Neural cell (in vitro differentiated cells): Measurements from ENCODE around the gene NACC2. TPM values are rescaled to one million over a fixed set of nuclear protein-coding genes. Genes with fewer than 3 reads are reported as not detected.

Experiments used
- H2AFZ ChIP-seq: fragments of 200-600, 300-800 bp; sonication (generic), shearing (Covaris generic); 2 replicates; pipeline ENCODE4 v1.6.0; 2014; ENCODE audit warnings: low read depth, mild to moderate bottlenecking, antibody characterized with exemption, low read length, moderate library complexity
- H3F3A ChIP-seq: fragments of 200-600 bp; shearing (Covaris generic); 2 replicates; pipeline ENCODE4 v1.6.1; 2016; ENCODE audit warnings: mild to moderate bottlenecking, moderate library complexity, mixed read lengths, antibody characterized with exemption, low read length; ENCODE audit not compliant: insufficient read depth, poor library complexity, severe bottlenecking
- H3K27ac ChIP-seq: fragments of 200-600, 300-800 bp; sonication (generic), shearing (Covaris generic); 2 replicates; pipeline ENCODE4 v1.5.1; 2014; ENCODE audit warnings: mild to moderate bottlenecking, low read length, moderate library complexity
- H3K27me3 ChIP-seq: fragments of 300-800, 200-600 bp; sonication (generic), shearing (Covaris generic); 2 replicates; pipeline ENCODE4 v1.6.0; 2014; ENCODE audit warnings: mild to moderate bottlenecking, low read depth, low read length, moderate library complexity; ENCODE audit not compliant: insufficient read depth
- H3K36me3 ChIP-seq: fragments of 300-800, 200-600 bp; sonication (generic), shearing (Covaris generic); 2 replicates; pipeline ENCODE4 v1.5.1; 2014; ENCODE audit warnings: mild to moderate bottlenecking, antibody characterized with exemption, low read length, moderate library complexity; ENCODE audit not compliant: insufficient read depth
- H3K4me2 ChIP-seq: fragments of 300-800, 200-600 bp; sonication (generic), shearing (Covaris generic); 2 replicates; pipeline ENCODE4 v1.6.0; 2014; ENCODE audit warnings: mild to moderate bottlenecking, low read length
- H3K4me3 ChIP-seq: fragments of 300-800, 200-600 bp; sonication (generic), shearing (Covaris generic); 2 replicates; pipeline ENCODE4 v1.5.1; 2014; ENCODE audit warnings: mild to moderate bottlenecking, low read length, moderate library complexity
- H3K79me2 ChIP-seq: fragments of 200-600 bp; shearing (Covaris generic); replicated peaks from 2 replicates; pipeline ENCODE4 v1.6.0; 2014; ENCODE audit warnings: mild to moderate bottlenecking, low read length, moderate library complexity; ENCODE audit not compliant: insufficient read depth
- H3K9ac ChIP-seq: fragments of 300-800, 200-600 bp; sonication (generic), shearing (Covaris generic); 2 replicates; pipeline ENCODE4 v1.6.1; 2016; ENCODE audit warnings: mild to moderate bottlenecking, low read length, mixed read lengths
- H3K9me2 ChIP-seq: fragments of 200-600 bp; shearing (Covaris generic); 2 replicates; pipeline ENCODE4 v1.6.1; 2016; ENCODE audit warnings: mild to moderate bottlenecking, low read length, mixed read lengths; ENCODE audit not compliant: insufficient read depth
- H3K9me3 ChIP-seq: fragments of 200-600, 300-800 bp; sonication (generic), shearing (Covaris generic); 2 replicates; pipeline ENCODE4 v1.6.1; 2016; ENCODE audit warnings: mild to moderate bottlenecking, mixed run types, low read length, moderate library complexity, mixed read lengths
- H4K20me1 ChIP-seq: fragments of 200-600 bp; shearing (Covaris generic); 2 replicates; pipeline ENCODE4 v1.6.1; 2016; ENCODE audit warnings: mild to moderate bottlenecking, mixed run types; ENCODE audit not compliant: insufficient read depth
- EP300 ChIP-seq: fragments of 450-650 bp; conservative IDR thresholded peaks from 2 replicates; pipeline ENCODE4 v1.6.1; 2014; ENCODE audit warnings: antibody characterized with exemption, mild to moderate bottlenecking, moderate library complexity; ENCODE audit not compliant: poor library complexity, severe bottlenecking
- EZH2 ChIP-seq: fragments of 200-600, 300-800 bp; shearing (Covaris generic), sonication (generic); IDR thresholded peaks from 2 replicates; pipeline ENCODE4 v1.6.1; 2014; ENCODE audit warnings: antibody characterized with exemption, low read length, borderline replicate concordance, mild to moderate bottlenecking; ENCODE audit not compliant: insufficient read depth, poor library complexity, severe bottlenecking
- MXI1 ChIP-seq: fragments of 450-650 bp; conservative IDR thresholded peaks from 2 replicates; pipeline ENCODE4 v1.6.1; 2014; ENCODE audit warnings: antibody characterized with exemption, mild to moderate bottlenecking; ENCODE audit not compliant: poor library complexity, severe bottlenecking
- POLR2AphosphoS5 ChIP-seq: IDR thresholded peaks from 2 replicates; pipeline ENCODE4 v1.6.1; 2012
- RAD21 ChIP-seq: fragments of 450-650 bp; conservative IDR thresholded peaks from 2 replicates; pipeline ENCODE4 v1.6.1; 2014; ENCODE audit warnings: antibody characterized with exemption, mild to moderate bottlenecking, moderate library complexity
- SMC3 ChIP-seq: fragments of 450-650 bp; conservative IDR thresholded peaks from 2 replicates; pipeline ENCODE4 v1.6.1; 2014; ENCODE audit warnings: antibody characterized with exemption, mild to moderate bottlenecking, moderate library complexity; ENCODE audit not compliant: poor library complexity
- TAF1 ChIP-seq: IDR thresholded peaks from 2 replicates; pipeline ENCODE4 v1.6.1; 2012; ENCODE audit warnings: low read depth
- polyA plus RNA-seq: library from polyadenylated mRNA; depleted of rRNA; stranded (reverse); fragments of >200 nt; gene quantifications from 2 replicates; pipeline ENCODE4 v1.2.3, GENCODE V29; 2014
- TF ChIP-seq, protein P1 (sequence below): fragments of 450-650 bp; IDR thresholded peaks from 2 replicates; pipeline ENCODE4 v1.5.1; 2014; ENCODE audit warnings: antibody characterized with exemption, mild to moderate bottlenecking, moderate library complexity; ENCODE audit not compliant: poor library complexity, severe bottlenecking
- TF ChIP-seq, protein P2 (sequence below): IDR thresholded peaks from 2 replicates; pipeline ENCODE4 v1.6.1; 2012; ENCODE audit warnings: borderline replicate concordance

NACC2 gene
- polyA plus RNA-seq, 1 donor from 2014 or later, result 1.7 TPM

DNA sequence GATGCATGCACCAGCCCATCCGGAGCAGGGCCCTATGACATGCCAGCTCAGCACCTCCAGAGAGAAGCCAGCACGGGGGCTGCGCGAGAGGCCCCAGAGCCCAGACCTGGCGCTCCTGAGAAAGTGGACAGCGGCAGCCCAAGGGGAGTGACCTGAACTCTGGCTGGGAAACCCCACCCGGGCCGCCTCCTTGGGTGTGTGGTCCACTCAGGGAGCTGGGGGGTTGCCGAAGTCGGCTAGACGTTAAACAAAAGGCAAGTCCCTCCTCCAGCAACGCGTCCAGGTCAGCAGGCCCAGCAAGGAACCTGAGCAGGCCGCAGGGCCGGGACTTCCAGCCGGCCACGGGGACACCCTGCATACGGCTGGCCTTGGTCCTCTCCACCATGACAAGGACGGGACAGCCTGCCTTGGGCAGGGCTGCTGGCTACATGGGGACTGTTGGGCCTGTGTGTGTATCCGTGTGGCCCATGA is 35.7 kb downstream of the NACC2 start:
- Histone ChIP-seq H3K27ac (no peak overlapping the region), H2AFZ (no peak overlapping the region), H3K4me3 (no peak overlapping the region), H3K27me3 (no peaks in the 10 kb centered on the region), H3K9me2 (no peaks in the 10 kb centered on the region), H3K4me2 (no peak overlapping the region), H3F3A (no peaks in the 10 kb centered on the region), H4K20me1 (no peaks in the 10 kb centered on the region), H3K9me3 (no peaks in the 10 kb centered on the region), H3K79me2 (no peaks in the 10 kb centered on the region), H3K36me3 (no peaks in the 10 kb centered on the region), H3K9ac (no peak overlapping the region)
- TF ChIP-seq SMC3 (no peak), RAD21 (no peak), EP300 (no peak), POLR2AphosphoS5 (no peak), TAF1 (no peak), EZH2 (no peak), MXI1 (no peak)
- TF ChIP-seq, protein P1, sequence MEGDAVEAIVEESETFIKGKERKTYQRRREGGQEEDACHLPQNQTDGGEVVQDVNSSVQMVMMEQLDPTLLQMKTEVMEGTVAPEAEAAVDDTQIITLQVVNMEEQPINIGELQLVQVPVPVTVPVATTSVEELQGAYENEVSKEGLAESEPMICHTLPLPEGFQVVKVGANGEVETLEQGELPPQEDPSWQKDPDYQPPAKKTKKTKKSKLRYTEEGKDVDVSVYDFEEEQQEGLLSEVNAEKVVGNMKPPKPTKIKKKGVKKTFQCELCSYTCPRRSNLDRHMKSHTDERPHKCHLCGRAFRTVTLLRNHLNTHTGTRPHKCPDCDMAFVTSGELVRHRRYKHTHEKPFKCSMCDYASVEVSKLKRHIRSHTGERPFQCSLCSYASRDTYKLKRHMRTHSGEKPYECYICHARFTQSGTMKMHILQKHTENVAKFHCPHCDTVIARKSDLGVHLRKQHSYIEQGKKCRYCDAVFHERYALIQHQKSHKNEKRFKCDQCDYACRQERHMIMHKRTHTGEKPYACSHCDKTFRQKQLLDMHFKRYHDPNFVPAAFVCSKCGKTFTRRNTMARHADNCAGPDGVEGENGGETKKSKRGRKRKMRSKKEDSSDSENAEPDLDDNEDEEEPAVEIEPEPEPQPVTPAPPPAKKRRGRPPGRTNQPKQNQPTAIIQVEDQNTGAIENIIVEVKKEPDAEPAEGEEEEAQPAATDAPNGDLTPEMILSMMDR, result no peak
- TF ChIP-seq, protein P2, sequence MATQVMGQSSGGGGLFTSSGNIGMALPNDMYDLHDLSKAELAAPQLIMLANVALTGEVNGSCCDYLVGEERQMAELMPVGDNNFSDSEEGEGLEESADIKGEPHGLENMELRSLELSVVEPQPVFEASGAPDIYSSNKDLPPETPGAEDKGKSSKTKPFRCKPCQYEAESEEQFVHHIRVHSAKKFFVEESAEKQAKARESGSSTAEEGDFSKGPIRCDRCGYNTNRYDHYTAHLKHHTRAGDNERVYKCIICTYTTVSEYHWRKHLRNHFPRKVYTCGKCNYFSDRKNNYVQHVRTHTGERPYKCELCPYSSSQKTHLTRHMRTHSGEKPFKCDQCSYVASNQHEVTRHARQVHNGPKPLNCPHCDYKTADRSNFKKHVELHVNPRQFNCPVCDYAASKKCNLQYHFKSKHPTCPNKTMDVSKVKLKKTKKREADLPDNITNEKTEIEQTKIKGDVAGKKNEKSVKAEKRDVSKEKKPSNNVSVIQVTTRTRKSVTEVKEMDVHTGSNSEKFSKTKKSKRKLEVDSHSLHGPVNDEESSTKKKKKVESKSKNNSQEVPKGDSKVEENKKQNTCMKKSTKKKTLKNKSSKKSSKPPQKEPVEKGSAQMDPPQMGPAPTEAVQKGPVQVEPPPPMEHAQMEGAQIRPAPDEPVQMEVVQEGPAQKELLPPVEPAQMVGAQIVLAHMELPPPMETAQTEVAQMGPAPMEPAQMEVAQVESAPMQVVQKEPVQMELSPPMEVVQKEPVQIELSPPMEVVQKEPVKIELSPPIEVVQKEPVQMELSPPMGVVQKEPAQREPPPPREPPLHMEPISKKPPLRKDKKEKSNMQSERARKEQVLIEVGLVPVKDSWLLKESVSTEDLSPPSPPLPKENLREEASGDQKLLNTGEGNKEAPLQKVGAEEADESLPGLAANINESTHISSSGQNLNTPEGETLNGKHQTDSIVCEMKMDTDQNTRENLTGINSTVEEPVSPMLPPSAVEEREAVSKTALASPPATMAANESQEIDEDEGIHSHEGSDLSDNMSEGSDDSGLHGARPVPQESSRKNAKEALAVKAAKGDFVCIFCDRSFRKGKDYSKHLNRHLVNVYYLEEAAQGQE, result no peak

DNA sequence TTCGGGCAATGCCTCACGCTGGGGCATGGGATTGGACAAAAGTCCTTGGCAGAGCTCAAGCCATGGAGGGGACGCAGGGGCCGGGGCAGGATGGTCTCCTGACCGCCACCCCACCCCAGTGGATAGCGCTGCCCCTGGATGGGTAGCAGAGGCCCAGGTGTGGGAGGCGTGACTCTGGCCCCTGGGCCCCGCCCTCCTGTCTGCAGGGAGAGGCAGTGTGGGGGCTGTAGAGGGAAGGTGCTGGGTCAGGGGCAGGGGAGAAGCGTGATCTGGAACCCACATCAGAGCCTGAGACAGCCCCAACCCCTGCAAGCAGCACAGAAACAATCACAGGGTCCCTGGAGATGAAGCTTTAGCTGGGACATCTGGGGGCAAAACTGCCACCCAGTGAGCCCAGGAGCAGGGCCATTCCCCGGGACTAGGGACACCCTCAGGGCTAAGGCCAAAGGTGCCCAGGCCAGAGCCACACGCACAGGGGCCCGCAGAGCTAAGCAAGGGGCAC is 36.2 kb downstream of the NACC2 start:
- Histone ChIP-seq H3K4me3 (no peak overlapping the region), H3K9me3 (no peaks in the 10 kb centered on the region), H3K79me2 (no peaks in the 10 kb centered on the region), H3K4me2 (no peak overlapping the region), H3K27me3 (no peaks in the 10 kb centered on the region), H3F3A (no peaks in the 10 kb centered on the region), H4K20me1 (no peaks in the 10 kb centered on the region), H3K9ac (no peak overlapping the region), H3K9me2 (no peaks in the 10 kb centered on the region), H3K36me3 (no peaks in the 10 kb centered on the region), H2AFZ (no peak overlapping the region), H3K27ac (peak overlapping the region; percentile 68)
- no peak for TF ChIP-seq TAF1

DNA sequence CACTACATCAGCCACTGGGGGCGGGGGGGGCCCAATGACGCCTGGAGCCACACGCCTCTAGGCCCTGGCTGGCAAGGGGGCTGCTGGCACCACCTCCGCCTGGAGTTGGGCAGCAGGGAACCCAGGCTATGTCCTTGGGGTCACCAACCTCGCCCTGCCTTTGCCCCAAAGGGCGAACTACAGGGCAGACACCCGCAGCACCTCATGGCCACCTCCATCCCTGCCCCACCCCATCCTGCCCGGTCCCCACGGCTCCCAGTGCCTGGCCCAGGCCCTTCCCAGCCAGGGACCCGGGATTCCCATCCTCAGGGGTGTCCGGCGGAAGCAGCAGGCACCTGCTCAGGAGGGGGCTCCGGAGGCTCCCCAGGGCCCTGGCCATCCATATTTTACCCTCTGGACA is 37.0 kb downstream of the NACC2 start:
- no peaks in the 10 kb centered on the region for H3F3A ChIP-seq
- no peaks in the 10 kb centered on the region for H4K20me1 ChIP-seq
- TF ChIP-seq, protein P1, result no peak
- TF ChIP-seq, protein P2, result no peak
- TF ChIP-seq SMC3 (no peak), RAD21 (no peak), TAF1 (no peak), EZH2 (no peak), EP300 (no peak), POLR2AphosphoS5 (no peak), MXI1 (no peak)
- H3K27me3 ChIP-seq, result no peaks in the 10 kb centered on the region
- H3K27ac ChIP-seq, result peak overlapping the region; percentile 68
- peak overlapping the region; percentile 34 for H3K4me3 ChIP-seq
- H3K4me2 ChIP-seq, result no peak overlapping the region
- no peaks in the 10 kb centered on the region for H3K9me2 ChIP-seq
- peak overlapping the region; percentile 45 for H3K9ac ChIP-seq
- no peak overlapping the region for H2AFZ ChIP-seq
- H3K9me3 ChIP-seq, result no peaks in the 10 kb centered on the region
- H3K79me2 ChIP-seq, result no peaks in the 10 kb centered on the region
- no peaks in the 10 kb centered on the region for H3K36me3 ChIP-seq
